GM21529 (cell line): ENCODE results near the gene EME2.

Source experiments
- ATAC-seq: cut with Tn5 transposase; IDR thresholded peaks from one replicate; pipeline ENCODE4 v1.9.1; 2021; ENCODE audit not compliant: unreplicated experiment

The EME2 gene

GRCh38 chr16:1766231-1766630 lies 6.4 kb upstream of the EME2 start:
- ATAC-seq, result no peak

- ATAC-seq, result no peak
Observed at GRCh38 chr16:1766701-1767100, 5.9 kb upstream of the EME2 start.

GRCh38 chr16:1767116-1767994 lies 5.3 kb upstream of the EME2 start:
- no peak for ATAC-seq

GRCh38 chr16:1768061-1768766 lies 4.4 kb upstream of the EME2 start:
- ATAC-seq, result no peak

GRCh38 chr16:1768767-1769401 lies 3.7 kb upstream of the EME2 start:
- no peak for ATAC-seq

GRCh38 chr16:1769402-1770300 lies 3.0 kb upstream of the EME2 start:
- no peak for ATAC-seq

GRCh38 chr16:1770328-1771187 lies 2.1 kb upstream of the EME2 start:
- ATAC-seq, result no peak

- no peak for ATAC-seq
Observed at GRCh38 chr16:1771188-1771863, 1.3 kb upstream of the EME2 start, which contains the start of gene NME3. NME3 (minus strand) TSS chr16:1771543; CDS start chr16:1771534, 9 bp downstream.

GRCh38 chr16:1771864-1772361 lies 697 bp upstream of the EME2 start:
- no peak for ATAC-seq

GRCh38 chr16:1772908-1773702 lies 495 bp downstream of the EME2 start, which contains the start of gene MRPS34:
MRPS34 (minus strand) TSS chr16:1773134; CDS start chr16:1773119, 15 bp downstream.
- ATAC-seq, result no peak

- no peak for ATAC-seq
Observed at GRCh38 chr16:1773703-1774447, 1.3 kb downstream of the EME2 start.

- no peak for ATAC-seq
Observed at GRCh38 chr16:1774448-1774780, 1.8 kb downstream of the EME2 start.

GRCh38 chr16:1775006-1775845 lies 2.6 kb downstream of the EME2 start:
- ATAC-seq, result no peak

GRCh38 chr16:1775846-1776671 lies 3.4 kb downstream of the EME2 start:
- no peak for ATAC-seq

- no peak for ATAC-seq
Observed at GRCh38 chr16:1776672-1776955, 4.0 kb downstream of the EME2 start.

- ATAC-seq, result no peak
Observed at GRCh38 chr16:1776991-1777374, 4.4 kb downstream of the EME2 start.
